AG08396 (cell line): Measurements from ENCODE around the gene MGLL.

ENCODE experiments used
- DNase-seq: peaks from one replicate; pipeline ENCODE4 v3.0.0; 2012; ENCODE audit warnings: low spot score, mixed read lengths

MGLL gene

GRCh38 chr3:127722091-127722784, 100.1 kb downstream of the MGLL start:
- no peak for DNase-seq

DNA sequence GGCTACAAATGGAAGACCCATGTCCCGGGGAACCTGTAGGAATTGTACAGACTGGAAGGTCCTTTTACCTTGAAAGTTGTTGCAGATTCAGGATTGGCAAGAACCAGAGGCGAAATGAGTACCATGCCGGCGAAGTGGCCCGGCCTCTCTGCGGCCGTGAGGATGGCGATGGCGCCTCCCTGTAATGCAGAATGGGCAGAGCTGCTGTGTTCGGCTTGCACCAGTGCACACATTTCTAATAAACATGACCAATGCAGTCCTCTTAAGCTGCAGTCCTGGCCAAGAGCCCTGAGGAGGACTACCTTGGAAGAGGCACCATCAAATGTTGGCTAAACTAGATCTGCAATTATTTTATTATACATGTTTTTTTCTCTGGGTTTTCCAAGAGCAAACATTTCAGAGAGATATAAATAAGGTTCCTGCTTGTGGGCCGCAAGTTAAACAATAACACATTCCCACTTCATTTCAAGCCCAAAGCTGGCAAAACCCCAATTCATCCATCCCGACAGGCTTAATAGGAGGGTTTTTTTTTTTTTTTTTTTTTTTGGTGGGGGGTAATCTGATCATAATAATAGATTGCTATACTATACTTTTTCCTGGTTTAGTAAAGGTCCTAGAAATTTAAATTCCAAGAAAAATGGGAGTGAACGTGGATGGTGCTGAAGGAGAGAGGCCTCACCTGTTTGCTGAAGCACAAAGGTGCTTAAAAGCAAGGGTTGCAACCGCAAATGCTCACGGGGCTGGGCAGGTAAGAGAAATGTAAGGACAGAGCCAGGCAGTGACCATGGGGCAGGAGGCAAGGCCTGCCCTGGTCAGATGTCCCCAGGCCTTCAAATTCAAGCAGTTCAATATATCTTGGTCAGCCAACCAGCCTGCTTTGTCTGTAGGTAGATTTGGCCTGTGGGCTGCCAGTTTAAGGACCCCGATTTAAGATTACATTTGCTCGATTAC, 101.1 kb downstream of the MGLL start:
- no peak for DNase-seq

GRCh38 chr3:127720161-127720823, 102.0 kb downstream of the MGLL start:
- DNase-seq, result no peak

DNA sequence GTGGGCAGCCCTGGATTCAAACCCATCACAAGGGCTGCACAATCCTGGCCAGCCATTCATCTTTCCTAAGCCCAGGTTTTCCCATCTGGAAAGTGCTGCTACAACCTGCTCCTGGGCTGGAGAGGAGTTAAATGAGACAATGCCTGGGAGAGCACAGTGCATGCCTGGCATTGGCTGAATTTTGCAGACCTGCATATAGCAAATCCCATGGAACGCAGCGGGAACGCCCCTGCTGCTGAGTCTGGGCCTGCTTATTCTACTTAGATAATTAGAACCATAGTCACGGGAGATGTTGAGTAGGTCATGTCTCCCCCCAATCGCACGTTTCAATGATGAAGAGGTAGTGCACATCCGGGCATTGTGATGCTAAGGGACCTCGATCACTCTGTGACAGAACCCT, 102.9 kb downstream of the MGLL start:
- DNase-seq, result no peak

- no peak for DNase-seq
These were observed 103.4 kb downstream of the MGLL start for GRCh38 chr3:127718916-127719290.

DNA sequence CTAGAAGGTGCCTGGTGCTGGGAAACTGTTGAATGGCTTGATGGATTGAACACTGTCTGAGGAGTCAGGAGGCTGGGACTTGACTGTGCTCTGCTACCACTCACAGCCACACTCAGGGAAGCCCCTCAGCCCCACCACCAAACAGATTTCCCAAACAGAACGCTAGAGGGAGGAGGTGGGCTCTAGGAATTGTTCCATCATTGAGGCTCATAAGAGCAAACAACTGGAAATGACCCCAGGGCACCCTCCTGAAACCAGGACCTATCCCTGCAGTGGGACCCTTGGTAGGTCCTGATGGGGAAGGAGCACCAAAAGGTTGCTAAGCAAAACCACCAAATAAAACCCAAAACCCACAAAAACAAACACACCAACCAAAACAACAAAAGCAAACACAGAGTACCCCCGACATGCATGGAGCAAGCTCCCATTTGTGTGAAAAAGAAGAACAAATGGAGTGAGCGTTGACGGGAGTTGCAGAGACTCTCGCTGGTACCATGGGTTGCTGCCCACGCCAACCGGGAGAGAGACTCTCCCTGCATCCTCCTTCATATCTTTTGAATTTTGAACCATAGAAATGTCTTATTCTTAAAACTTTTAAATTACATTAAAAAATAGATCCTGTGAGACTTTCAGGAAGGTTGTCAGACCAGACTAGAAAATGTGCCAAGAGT, 103.9 kb downstream of the MGLL start:
- no peak for DNase-seq

DNA sequence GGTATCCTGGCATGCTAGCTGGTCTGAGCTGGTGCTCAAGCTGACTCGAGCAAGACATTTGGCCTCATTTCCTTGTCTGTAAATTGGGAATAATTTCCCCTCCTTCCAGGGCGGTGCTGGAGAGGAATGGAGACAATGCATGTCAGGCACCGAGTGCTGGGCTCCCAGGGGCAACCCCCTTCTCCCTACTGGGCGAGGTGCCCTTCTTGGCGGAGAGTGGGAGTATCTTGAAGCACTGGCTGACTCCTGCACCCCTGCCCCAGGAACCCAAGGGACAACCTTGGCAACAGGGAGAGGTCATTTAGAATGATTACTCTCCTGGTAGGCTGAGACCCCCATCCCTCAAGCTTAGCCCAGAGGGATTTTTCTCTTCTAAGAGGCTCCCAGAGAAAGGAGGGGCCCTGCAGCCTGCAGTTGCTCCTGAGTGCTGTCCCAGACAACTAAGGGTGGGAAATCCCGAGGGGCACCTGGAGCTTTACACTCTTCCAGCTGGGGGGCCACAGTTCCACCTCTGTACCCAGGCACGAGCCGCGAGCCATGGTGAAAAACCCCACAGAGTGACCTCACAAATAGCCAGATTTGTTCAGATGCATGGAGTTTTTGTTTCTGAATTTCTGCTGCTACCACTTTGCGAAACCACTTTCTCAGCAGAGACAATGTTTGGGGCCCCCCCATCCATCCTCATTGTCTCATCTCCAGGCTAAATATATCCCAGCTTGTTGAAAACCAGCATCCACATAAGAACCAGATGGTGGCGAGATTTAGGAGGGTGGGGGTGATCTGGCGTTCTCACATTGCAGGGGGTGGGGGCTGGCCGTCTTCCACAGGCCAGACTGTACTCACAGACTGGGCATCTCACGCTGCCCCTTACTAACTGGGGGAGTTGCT, 104.7 kb downstream of the MGLL start:
- DNase-seq, result no peak

- DNase-seq, result no peak
These were observed 105.9 kb downstream of the MGLL start for GRCh38 chr3:127716384-127716783.

DNA sequence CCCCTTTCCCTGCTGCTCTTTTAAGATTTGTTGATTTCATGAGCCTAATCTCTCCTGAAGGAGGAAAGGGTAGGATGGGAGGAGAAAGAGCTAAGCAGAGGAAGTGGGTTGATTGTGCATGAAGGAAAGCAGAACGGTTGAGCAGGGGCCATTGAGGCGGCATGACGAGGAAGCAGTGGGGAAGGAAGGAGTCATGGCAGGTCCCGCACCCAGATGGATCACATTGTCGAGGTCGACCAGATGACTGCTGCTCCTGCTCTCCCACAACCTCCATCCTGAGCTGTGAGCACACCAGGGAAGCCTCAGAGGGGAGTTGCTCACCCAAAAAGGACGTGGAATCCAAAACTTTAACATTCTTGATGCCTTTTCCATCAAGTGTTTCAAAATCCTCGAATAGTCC, 106.8 kb downstream of the MGLL start:
- DNase-seq, result no peak

GRCh38 chr3:127714866-127715265, 107.4 kb downstream of the MGLL start:
- DNase-seq, result no peak

DNA sequence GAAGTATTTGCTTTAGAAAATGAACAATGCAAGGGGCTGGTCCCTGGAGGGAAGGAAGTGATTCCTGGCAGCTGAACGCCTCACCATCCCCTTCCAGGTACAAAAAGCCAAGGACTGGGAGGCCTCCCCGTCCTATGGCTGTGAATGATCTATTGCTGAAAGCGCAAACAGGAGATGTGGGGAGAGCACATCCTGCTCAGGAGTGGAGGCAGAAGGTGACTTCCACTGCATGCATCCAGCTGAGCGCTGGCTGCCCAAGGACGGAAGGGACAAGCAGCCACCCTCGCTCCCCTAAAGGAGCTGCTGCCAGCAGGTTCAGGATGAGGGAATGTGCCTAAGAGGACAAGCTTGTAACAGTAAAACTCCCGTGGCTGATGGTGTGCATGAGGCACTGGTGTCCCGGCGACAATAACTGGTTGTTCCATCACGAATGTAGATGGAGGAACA, 108.2 kb downstream of the MGLL start:
- DNase-seq, result no peak

DNA sequence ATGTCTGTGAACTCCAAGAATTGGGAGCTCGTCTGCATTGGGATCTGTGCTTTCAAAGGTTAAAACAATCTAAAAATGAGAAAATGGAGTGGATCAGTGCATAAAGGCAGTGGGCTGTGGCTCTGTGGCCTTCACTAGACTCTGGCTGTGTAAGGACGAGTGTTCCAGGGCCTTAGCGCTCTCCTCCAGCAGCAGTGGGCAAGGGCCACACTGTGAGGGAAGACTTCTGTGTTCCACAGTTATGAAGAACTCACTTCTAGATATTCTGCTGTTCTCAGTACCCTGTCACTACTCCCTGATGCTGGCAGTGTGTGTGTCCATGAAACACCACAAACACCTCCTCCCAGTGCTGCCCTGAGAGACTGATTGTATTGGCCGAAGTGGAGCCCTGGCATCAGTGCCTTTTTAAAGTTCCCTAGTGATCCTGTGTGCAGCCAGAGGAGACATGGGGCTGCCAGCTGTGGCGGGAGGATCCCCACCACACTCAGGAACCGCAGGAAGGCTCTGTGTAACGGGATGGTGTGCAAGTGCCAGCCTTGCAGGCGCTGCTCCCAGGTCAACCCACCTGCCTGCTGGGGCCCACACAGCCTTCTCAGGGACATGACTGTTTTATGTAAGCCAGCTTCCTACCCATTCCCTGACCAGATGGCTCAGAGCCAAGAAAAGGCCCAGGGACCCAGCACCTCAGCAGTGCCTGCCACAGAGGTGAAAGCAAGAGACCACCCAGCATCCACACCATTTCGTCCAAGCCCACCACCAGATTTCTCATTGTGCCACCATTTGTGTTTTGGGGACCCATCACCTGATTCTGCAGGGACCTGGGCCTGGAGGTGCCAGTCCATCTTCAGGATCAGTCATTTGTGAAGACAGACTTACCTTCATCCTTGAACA, 109.2 kb downstream of the MGLL start:
- DNase-seq, result no peak

DNA sequence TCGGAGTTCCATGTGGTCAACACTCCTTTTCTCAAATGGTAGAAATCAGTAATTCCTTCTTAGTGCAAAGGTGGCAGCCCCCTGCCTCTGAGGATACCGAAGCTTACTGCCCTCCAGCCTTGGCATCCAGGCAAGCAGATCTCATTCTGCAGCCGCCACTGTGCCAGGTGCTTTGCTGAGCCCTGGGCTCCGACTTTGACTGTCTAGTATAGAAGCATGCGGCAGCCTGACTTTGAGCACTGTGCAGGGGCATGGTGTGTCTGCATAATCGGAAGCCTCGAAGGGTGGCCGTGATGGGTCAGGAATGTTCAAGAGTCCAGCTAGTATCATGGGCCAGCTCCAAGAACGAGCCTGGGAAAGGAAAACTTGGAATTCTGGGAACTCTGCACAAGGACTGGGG, 109.9 kb downstream of the MGLL start:
- no peak for DNase-seq

GRCh38 chr3:127711896-127712295, 110.4 kb downstream of the MGLL start:
- DNase-seq, result no peak

DNA sequence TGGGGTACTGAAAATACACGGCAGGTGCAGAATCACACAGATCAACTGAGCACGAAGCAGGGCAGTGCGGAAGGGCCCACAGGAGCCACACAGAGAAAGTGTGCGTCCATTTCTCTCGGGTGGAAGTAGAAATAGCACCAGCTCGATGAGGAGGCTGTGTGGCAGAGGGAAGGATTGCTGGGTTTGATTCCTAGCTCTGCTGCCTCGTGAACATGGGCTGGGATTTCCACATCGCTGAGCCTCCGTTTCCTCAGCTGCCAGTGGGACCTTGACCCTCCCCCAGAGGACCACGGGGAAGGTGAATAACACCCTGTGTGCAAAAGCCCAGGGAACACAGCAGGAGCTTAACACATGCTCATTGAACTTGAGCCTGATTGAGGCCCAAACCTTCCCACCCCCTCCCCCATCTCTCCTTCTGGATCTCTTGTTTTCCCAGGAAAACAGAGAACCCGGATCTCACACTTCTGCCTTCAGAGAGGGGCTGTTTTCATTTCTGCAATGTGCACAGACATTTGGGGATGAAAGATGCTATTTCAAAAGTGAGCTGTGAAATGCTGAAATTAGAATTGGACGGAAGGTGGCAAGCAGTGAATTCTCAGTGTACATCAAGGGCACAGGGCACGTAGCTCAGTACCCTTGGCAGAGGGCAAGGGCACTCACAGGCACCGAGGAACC, 111.2 kb downstream of the MGLL start:
- no peak for DNase-seq

DNA sequence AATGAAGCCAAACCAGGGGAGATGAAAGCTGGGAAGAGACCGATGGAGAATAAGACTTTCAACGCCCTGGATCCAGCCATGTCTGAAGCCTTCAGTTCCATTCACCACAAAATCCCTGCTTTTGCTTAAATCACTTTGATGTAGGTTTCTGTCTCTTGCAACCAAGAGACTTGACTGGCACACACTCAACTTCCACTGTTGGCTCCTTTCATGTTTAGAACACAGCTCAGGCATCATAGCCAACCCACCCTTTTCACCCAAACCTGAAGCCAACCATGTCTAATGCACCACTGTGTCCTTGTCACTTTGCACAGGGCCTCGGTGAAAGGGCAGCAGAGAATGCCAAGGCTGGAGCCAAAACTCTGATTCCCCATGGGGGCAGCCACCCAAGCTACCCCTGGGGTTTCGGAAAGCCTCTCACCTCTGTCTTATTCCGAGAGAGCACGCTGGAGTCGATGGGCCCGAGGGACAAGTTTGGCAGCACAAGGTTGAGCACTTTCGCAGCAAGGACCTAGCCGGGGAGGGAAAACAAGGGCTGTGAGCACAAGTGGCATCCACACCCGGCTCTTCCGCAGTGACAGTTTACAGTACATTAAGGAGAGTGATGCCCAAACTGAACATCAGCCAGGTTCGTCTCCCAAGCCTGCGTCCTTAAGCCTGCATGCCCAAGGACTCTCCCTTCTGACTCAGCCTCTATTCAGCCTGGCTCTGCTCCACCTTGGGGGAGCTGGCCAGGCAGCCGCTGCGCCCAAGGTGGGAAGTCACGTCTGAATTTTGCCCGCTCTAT, 112.0 kb downstream of the MGLL start:
- no peak for DNase-seq

GRCh38 chr3:127709320-127710060, 112.8 kb downstream of the MGLL start:
- DNase-seq, result peak; percentile 59

DNA sequence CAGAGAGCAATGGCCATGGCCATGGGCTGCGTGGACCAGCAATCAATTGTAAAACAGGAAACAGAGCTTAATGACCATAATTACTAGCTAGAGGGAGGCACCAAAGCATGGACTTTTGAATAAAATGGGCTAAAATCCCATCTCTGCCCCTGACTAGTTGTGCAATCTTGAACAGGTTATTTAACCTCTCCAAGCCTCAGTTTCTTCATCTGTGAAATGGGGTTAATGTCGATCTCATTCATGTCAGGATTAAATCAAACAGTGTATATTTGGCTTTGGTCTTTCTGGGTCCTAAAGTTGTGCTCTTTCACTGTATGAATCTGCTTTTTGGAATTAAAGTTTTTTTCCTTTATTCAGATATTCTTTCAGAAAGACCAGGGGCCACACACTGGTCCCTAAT, 113.5 kb downstream of the MGLL start:
- no peak for DNase-seq
